Astrocyte of the spinal cord (primary cell): ENCODE measurements around the gene PHC2.

ENCODE experiments used
- DNase-seq: peaks from one replicate; pipeline ENCODE4 v3.0.0; 2011; ENCODE audit warnings: low read depth, low spot score
- H3K4me3 ChIP-seq: 2 replicates; pipeline ENCODE4 v1.5.1; 2011; ENCODE audit warnings: low read depth, mild to moderate bottlenecking, low read length, moderate library complexity
- CTCF ChIP-seq: IDR thresholded peaks from 2 replicates; pipeline ENCODE4 v1.5.1; 2012; ENCODE audit warnings: low read depth, mild to moderate bottlenecking, low read length, inconsistent platforms
- in situ Hi-C: cut with HindIII; loops from 2 replicates; pipeline ENCODE4 v1.10.0; 2017; ENCODE audit warnings: low sequenced_read_pairs

PHC2 gene

DNA sequence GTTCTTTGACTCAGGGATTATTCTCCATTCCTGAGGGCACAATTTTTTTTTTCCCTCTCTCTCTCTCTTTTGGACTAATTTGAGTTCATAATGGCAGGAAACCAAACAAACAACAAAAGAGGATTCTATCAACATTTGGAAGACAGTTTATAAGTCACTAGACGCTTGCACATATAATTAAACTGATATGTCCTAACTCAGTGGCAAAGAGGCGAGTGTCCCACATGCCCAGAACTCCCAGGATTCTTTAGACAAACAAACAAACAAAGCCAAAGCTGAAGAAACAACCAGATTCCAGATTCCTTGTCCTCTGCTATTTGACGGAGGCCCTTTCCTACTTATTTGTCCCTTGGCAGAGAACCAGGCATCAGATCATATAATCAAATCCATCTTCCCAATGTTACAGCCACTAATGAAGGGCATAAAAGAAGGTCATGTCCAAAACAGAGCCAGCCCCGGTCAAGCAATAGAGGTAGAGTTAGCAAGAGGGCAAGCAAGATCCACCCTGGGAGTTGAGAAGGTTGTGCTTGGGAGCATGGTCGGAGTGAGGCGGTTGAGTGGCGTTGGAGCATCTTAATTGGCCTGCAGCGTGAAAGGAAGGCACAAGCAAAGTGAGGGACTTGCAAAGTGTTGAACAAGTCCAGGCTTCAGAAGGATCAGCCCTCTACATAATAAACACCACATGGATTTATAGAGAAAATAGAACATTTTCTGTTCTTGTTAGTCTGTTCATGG lies 144.3 kb downstream of the PHC2 start:
- no peak overlapping the region for H3K4me3 ChIP-seq
- DNase-seq: no peak
- in situ Hi-C loops: no loop called here
- no peak for TF ChIP-seq CTCF

GRCh38 chr1:33284049-33284448 lies 146.8 kb downstream of the PHC2 start:
- no peak for TF ChIP-seq CTCF
- no peak for DNase-seq
- in situ Hi-C loops: no loop called here

DNA sequence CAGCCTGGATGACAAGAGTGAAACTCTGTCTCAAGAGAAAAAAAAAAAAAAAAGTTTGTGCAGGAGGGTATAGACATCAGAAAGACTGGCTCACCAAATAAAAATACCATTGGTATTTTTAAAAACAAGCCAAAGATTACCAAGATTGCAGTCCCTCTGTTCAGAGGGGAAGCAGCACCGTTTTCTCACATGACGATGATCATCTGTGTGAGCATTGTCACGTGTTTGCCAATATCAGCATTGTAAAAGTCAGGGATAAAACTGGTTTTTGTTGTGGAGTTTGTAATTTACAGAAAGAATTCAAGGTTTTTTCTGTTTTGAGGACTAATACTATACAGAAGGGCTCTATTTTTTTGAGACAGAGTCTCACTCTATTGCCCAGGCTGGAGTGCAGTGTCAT lies 148.1 kb downstream of the PHC2 start:
- no peak for DNase-seq
- H3K4me3 ChIP-seq: no peak overlapping the region
- no peak for TF ChIP-seq CTCF
- in situ Hi-C loops: no loop called here

More at GRCh38 chr1:33284049-33284448, 146.8 kb downstream of the PHC2 start:
- no peak overlapping the region for H3K4me3 ChIP-seq

- no peak for DNase-seq
- in situ Hi-C loops: no loop called here
- TF ChIP-seq CTCF: no peak
- H3K4me3 ChIP-seq: no peak overlapping the region
Measured at GRCh38 chr1:33281554-33282303, 149.2 kb downstream of the PHC2 start.

DNA sequence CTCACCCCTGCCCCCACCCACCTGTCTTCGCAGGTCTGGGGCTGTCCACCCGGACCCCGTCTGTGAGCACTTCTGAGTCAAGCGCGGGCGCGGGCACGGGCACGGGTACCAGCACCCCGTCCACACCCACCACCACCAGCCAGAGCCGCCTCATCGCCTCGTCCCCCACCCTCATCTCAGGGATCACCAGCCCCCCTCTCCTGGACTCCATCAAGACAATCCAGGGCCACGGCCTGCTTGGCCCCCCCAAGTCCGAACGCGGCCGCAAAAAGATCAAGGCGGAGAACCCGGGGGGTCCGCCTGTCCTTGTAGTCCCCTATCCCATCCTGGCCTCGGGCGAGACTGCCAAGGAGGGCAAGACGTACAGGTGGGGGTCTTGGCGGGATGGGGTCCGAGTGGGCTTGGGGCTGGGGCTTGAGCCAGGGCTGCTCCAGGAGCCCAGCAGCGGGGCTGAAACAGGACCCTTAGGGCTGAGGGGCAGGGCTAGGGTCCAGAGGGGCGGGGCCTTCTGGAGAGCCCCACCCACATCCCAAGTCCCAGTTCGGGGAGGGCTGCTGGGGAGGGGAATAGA lies 150.7 kb downstream of the PHC2 start:
- in situ Hi-C loops: no loop called here
- no peak overlapping the region for H3K4me3 ChIP-seq
- TF ChIP-seq CTCF: no peak
- no peak for DNase-seq

- in situ Hi-C loops: no loop called here
Measured at GRCh38 chr1:33277488-33278084, 153.3 kb downstream of the PHC2 start.

More at GRCh38 chr1:33277488-33278084, 153.3 kb downstream of the PHC2 start:
- TF ChIP-seq CTCF: no peak
- H3K4me3 ChIP-seq: no peak overlapping the region
- DNase-seq: no peak
